Lower lobe of right lung (tissue), 2 donors: ENCODE measurements around the gene C2orf66. TPM values are rescaled to one million over a fixed set of nuclear protein-coding genes. Genes with fewer than 3 reads are reported as not detected.

Experiments
- ATAC-seq, 2 donors: fragments of 200-7000 bp; cut with Tn5 transposase; one replicate each; pipeline ENCODE4 v1.9.1; 2020 to 2022; ENCODE audit warnings: mild to moderate bottlenecking in 2 of 2, moderate library complexity in 2 of 2
- DNase-seq: peaks from one replicate; pipeline ENCODE4 v3.0.0-alpha.2; 2020
- H3K27ac ChIP-seq: fragments of 200-600 bp; one replicate; pipeline ENCODE4 v1.8.0; 2022
- H3K27me3 ChIP-seq: fragments of 200-600 bp; one replicate; pipeline ENCODE4 v1.8.0; 2022; ENCODE audit warnings: low read depth
- H3K36me3 ChIP-seq: fragments of 200-600 bp; one replicate; pipeline ENCODE4 v1.8.0; 2022; ENCODE audit warnings: mild to moderate bottlenecking
- H3K4me1 ChIP-seq: fragments of 200-600 bp; one replicate; pipeline ENCODE4 v1.8.0; 2022
- H3K4me3 ChIP-seq: fragments of 200-600 bp; one replicate; pipeline ENCODE4 v1.8.0; 2022; ENCODE audit warnings: mild to moderate bottlenecking
- H3K9me3 ChIP-seq: fragments of 200-600 bp; one replicate; pipeline ENCODE4 v1.8.0; 2022
- CTCF ChIP-seq: fragments of 200-600 bp; IDR thresholded peaks from one replicate; pipeline ENCODE4 v1.8.0; 2022; ENCODE audit warnings: antibody characterized with exemption, mild to moderate bottlenecking
- intact Hi-C: fragments of 100-400 bp; cut with DNase I; formaldehyde crosslinking; loops from one replicate; pipeline ENCODE4 v1.11.0; 2022
- total RNA-seq: library from RNA; stranded (reverse); fragmentation: NEBNext Ultra II Directional; extraction: Animal tissue kit (Norgen Biotek cat#: 25700); gene quantifications from one replicate; pipeline ENCODE4 v1.2.1, GENCODE V29; 2021
- donor health status: DM: no; HTN: yes; CAD: no; lungs with severe emphysema.

C2orf66 gene
- total RNA-seq, 1 donor from 2014 or later = 0.21 TPM

- ATAC-seq (no peak), DNase-seq (no peak)
- H3K4me1 ChIP-seq = no peaks in the 10 kb centered on the region
- no peaks in the 10 kb centered on the region for H3K27me3 ChIP-seq
- no peak for TF ChIP-seq CTCF
- no peaks in the 10 kb centered on the region for H3K36me3 ChIP-seq
- H3K9me3 ChIP-seq = no peaks in the 10 kb centered on the region
- H3K27ac ChIP-seq = no peak overlapping the region
- intact Hi-C loops = no loop called here
- no peak overlapping the region for H3K4me3 ChIP-seq
Observed at GRCh38 chr2:196827356-196827755, 18.2 kb upstream of the C2orf66 start.

DNA sequence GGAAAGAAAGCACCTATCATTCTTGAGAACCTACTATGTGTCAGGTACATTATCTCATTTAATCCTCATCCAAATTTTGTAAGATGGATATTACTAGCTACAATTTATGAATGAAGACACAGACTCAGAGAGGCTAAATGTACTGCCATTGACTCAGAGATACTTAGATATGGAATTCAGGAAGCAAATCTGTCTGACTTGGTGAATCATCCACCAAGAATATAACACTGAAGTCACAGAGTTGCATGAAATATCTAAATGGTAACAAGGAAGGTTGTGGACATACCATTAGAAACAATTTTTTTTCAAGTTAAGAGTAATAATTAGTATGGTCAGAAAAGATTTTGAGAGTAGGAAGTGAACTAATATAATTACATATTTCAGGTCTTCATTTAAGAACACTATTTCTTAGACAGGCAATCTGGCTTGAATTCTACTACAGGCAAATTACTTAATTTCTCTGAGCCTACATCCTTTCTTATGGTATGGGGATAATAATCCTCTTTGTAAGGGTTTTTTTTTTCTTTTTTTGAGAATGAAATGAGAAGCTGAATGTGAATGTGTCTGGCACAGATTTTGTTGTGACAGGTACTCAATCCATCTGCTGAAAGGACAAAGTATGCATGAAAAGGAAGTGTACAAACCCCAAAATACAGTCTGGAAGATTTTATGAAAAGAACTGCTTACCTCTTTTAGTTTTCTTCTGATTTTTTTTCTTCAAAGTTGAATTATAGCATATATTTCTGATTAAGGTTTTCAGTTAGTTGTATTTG, 14.8 kb upstream of the C2orf66 start:
- intact Hi-C loops = no loop called here
- H3K36me3 ChIP-seq = no peaks in the 10 kb centered on the region
- no peak for TF ChIP-seq CTCF

DNA sequence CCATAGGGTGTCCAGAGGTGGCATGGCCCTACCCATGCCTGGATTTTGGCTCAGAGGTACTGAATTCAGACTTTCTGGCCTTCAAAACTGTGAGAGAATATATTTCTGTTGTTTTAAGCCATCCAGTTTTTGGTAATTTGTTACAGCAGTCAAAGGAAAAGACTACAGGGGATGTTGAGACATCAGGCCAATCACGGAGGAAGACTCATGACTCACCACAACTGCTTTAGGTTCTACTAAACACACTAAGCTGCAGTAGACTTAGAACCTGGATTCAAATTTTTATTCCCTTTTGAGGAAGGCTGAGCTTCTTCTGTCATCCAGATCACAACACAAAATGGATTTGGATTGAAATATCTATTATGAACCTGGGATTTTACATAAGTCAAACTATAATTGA, 12.0 kb upstream of the C2orf66 start:
- Histone ChIP-seq H3K9me3 (peaks cover 5% of the 10 kb centered on the region), H3K36me3 (no peaks in the 10 kb centered on the region), H3K27ac (no peak overlapping the region), H3K27me3 (no peaks in the 10 kb centered on the region), H3K4me3 (no peak overlapping the region), H3K4me1 (no peaks in the 10 kb centered on the region)
- DNase-seq (no peak), ATAC-seq (no peak)
- TF ChIP-seq CTCF = no peak
- intact Hi-C loops = no loop called here

More for the DNA sequence above, 14.8 kb upstream of the C2orf66 start:
- Histone ChIP-seq H3K9me3 (peaks cover 5% of the 10 kb centered on the region), H3K27ac (no peak overlapping the region), H3K4me1 (no peaks in the 10 kb centered on the region), H3K4me3 (no peak overlapping the region), H3K27me3 (no peaks in the 10 kb centered on the region)
- ATAC-seq (no peak), DNase-seq (no peak)

DNA sequence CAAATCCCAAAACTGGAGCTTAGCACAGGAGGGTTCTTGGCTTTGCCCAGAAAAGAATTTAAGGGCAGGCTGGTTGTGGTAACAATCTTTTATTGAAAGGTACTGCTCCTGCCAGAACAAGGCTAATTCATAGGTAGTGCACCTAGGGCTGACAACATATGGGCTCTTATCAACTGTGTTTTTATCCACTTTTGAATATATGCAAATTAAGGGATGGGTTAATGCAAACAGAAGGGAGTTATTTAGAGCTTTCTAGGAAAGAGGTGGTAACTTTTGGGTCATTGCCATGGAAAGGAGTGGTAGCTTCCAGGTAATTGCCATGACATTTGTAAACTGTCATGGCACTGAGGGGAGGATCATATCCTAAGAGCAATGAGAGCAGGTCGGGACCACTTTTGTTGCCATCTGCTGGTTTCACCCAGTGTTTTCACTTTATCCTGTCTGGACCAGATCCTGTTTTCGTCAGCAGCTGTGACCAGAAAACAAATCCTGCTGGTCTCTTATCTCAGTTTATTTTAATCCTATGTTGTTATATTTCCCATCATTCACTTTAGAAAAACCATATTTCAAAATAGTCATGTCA, 981 bp downstream of the C2orf66 start:
- Histone ChIP-seq H3K36me3 (no peaks in the 10 kb centered on the region), H3K27me3 (no peaks in the 10 kb centered on the region), H3K9me3 (no peaks in the 10 kb centered on the region), H3K27ac (no peak overlapping the region), H3K4me3 (no peak overlapping the region), H3K4me1 (no peaks in the 10 kb centered on the region)
- ATAC-seq (no peak), DNase-seq (no peak)
- TF ChIP-seq CTCF = no peak
- intact Hi-C loops = no loop called here

GRCh38 chr2:196804381-196804780, 4.8 kb downstream of the C2orf66 start:
- Histone ChIP-seq H3K4me3 (no peak overlapping the region), H3K36me3 (no peaks in the 10 kb centered on the region), H3K4me1 (peaks cover 6% of the 10 kb centered on the region), H3K9me3 (no peaks in the 10 kb centered on the region), H3K27ac (no peak overlapping the region), H3K27me3 (no peaks in the 10 kb centered on the region)
- ATAC-seq (no peak), DNase-seq (no peak)
- intact Hi-C loops = no loop called here
- TF ChIP-seq CTCF = no peak
